Liver (tissue), 9 donors: Measurements from ENCODE around the gene CYP2S1. TPM values are rescaled to one million over a fixed set of nuclear protein-coding genes. Genes with fewer than 3 reads are reported as not detected.
A peak's percentile ranks its signal among the peaks of the same experiment; 100 is the strongest.

Experiments
- DNase-seq: peaks from one replicate; pipeline ENCODE4 v3.0.0-alpha.2; 2017; ENCODE audit warnings: low spot score
- H3K27ac ChIP-seq, 2 donors: one replicate each; pipeline ENCODE4 v1.7.0; 2013; ENCODE audit warnings: inconsistent platforms in 2 of 2, low read length in 2 of 2, control low read depth in 1 of 2, low read depth in 1 of 2, mild to moderate bottlenecking in 1 of 2
- H3K27me3 ChIP-seq, 4 donors: one replicate each; pipeline versions ENCODE4 v1.6.1 to v1.7.0; 2013; ENCODE audit warnings: low read length in 3 of 4, inconsistent platforms in 1 of 4, mild to moderate bottlenecking in 1 of 4, moderate library complexity in 1 of 4; ENCODE audit not compliant: control insufficient read depth in 4 of 4, insufficient read depth in 4 of 4
- H3K36me3 ChIP-seq, 4 donors: one replicate each; pipeline versions ENCODE4 v1.6.1 to v1.7.0; 2013; ENCODE audit warnings: low read length in 3 of 4, mild to moderate bottlenecking in 3 of 4, low read depth in 1 of 4, moderate library complexity in 1 of 4; ENCODE audit not compliant: control insufficient read depth in 4 of 4, insufficient read depth in 3 of 4
- H3K4me1 ChIP-seq, 4 donors: one replicate each; pipeline versions ENCODE4 v1.6.1 to v1.7.0; 2013; ENCODE audit warnings: low read length in 3 of 4, mild to moderate bottlenecking in 3 of 4, moderate library complexity in 1 of 4; ENCODE audit not compliant: control insufficient read depth in 4 of 4, insufficient read depth in 4 of 4
- H3K4me3 ChIP-seq, 3 donors: one replicate each; pipeline versions ENCODE4 v1.6.1 to v1.7.0; 2013; ENCODE audit warnings: low read length in 3 of 3, control low read depth in 1 of 3, low read depth in 1 of 3, mild to moderate bottlenecking in 1 of 3
- H3K9ac ChIP-seq, 2 donors: one replicate each; pipeline ENCODE4 v1.7.0; 2013; ENCODE audit warnings: low read length in 2 of 2, mild to moderate bottlenecking in 2 of 2, moderate library complexity in 2 of 2, control low read depth in 1 of 2, low read depth in 1 of 2
- H3K9me3 ChIP-seq, 4 donors: one replicate each; pipeline versions ENCODE4 v1.6.1 to v1.7.0; 2013; ENCODE audit warnings: low read length in 3 of 4; ENCODE audit not compliant: control insufficient read depth in 4 of 4
- ATF3 ChIP-seq: IDR thresholded peaks from 2 replicates; pipeline ENCODE4 v1.6.1; 2016; ENCODE audit warnings: antibody characterized with exemption
- CTCF ChIP-seq: fragments of 150-350 bp; IDR thresholded peaks from 2 replicates; pipeline ENCODE4 v1.5.1; 2017; ENCODE audit warnings: improper control_type of control experiment, low read depth, low read length; ENCODE audit not compliant: missing input control
- EGR1 ChIP-seq, 2 donors: IDR thresholded peaks; 2 replicates each; pipeline ENCODE4 v1.6.1; 2016 to 2018; ENCODE audit warnings: antibody characterized with exemption in 2 of 2, low read depth in 2 of 2
- FOXA1 ChIP-seq: IDR thresholded peaks from 2 replicates; pipeline ENCODE4 v1.6.1; 2016; ENCODE audit warnings: antibody characterized with exemption
- FOXA2 ChIP-seq: IDR thresholded peaks from 2 replicates; pipeline ENCODE4 v1.6.1; 2016; ENCODE audit warnings: antibody characterized with exemption
- GABPA ChIP-seq, 2 donors: IDR thresholded peaks in 1 of 2; conservative IDR thresholded peaks in 1 of 2; 2 replicates each; pipeline ENCODE4 v1.6.1; 2016; ENCODE audit warnings: antibody characterized with exemption in 2 of 2, mild to moderate bottlenecking in 1 of 2, moderate library complexity in 1 of 2
- HNF4A ChIP-seq, 2 donors: conservative IDR thresholded peaks; 2 replicates each; pipeline ENCODE4 v1.6.1; 2016; ENCODE audit warnings: antibody characterized with exemption in 2 of 2, mild to moderate bottlenecking in 2 of 2
- HNF4G ChIP-seq: IDR thresholded peaks from 2 replicates; pipeline ENCODE4 v1.6.1; 2016; ENCODE audit warnings: antibody characterized with exemption
- JUND ChIP-seq, 2 donors: IDR thresholded peaks; 2 replicates each; pipeline ENCODE4 v1.6.1; 2016; ENCODE audit warnings: antibody characterized with exemption in 2 of 2
- MAX ChIP-seq: IDR thresholded peaks from 2 replicates; pipeline ENCODE4 v1.6.1; 2016; ENCODE audit warnings: antibody characterized with exemption
- NR2F2 ChIP-seq: IDR thresholded peaks from 2 replicates; pipeline ENCODE4 v1.6.1; 2016; ENCODE audit warnings: antibody characterized with exemption
- RAD21 ChIP-seq, 2 donors: IDR thresholded peaks; 2 replicates each; pipeline ENCODE4 v1.6.1; 2016; ENCODE audit warnings: antibody characterized with exemption in 2 of 2, mild to moderate bottlenecking in 2 of 2
- REST ChIP-seq: IDR thresholded peaks from 2 replicates; pipeline ENCODE4 v1.6.1; 2016; ENCODE audit warnings: antibody characterized with exemption, mild to moderate bottlenecking
- RXRA ChIP-seq, 2 donors: IDR thresholded peaks; 2 replicates each; pipeline ENCODE4 v1.6.1; 2017 to 2018; ENCODE audit warnings: antibody characterized with exemption in 2 of 2, mild to moderate bottlenecking in 1 of 2
- SP1 ChIP-seq: IDR thresholded peaks from 2 replicates; pipeline ENCODE4 v1.6.1; 2018; ENCODE audit warnings: antibody characterized with exemption, mild to moderate bottlenecking
- TAF1 ChIP-seq: conservative IDR thresholded peaks from 2 replicates; pipeline ENCODE4 v1.6.1; 2016; ENCODE audit warnings: antibody characterized with exemption, mild to moderate bottlenecking
- YY1 ChIP-seq: IDR thresholded peaks from 2 replicates; pipeline ENCODE4 v1.6.1; 2016; ENCODE audit warnings: antibody characterized with exemption, mild to moderate bottlenecking
- ZBTB33 ChIP-seq: IDR thresholded peaks from 2 replicates; pipeline ENCODE4 v1.6.1; 2016; ENCODE audit warnings: antibody characterized with exemption
- WGBS: extraction: QIAGEN DNeasy Blood & Tissue Kit; methylation state at CpG from one replicate; pipeline ENCODE4 v1.1.7; 2013; 5-methylcytosine and 5-hydroxymethylcytosine counted together
- polyA plus RNA-seq, 2 donors: library from polyadenylated mRNA; stranded (reverse) in 1 of 2; unstranded in 1 of 2; fragments of 200-250 nt in 1 of 2; fragments of >200 nt in 1 of 2; fragmentation: Nextera tagmentation in 1 of 2; extraction: Ambion mirVana in 1 of 2; gene quantifications; one replicate each; pipeline versions ENCODE4 v1.2.1 to v1.2.3, GENCODE V29; 2013 to 2015
- total RNA-seq, 2 donors: library from RNA; depleted of rRNA; stranded (reverse); fragments of >200 nt; gene quantifications; one replicate each; pipeline ENCODE4 v1.2.3, GENCODE V29; 2014
- donor health status: healthy.
- donor health status: healthy.
- donor health status: healthy.
- donor health status: healthy.
- donor health status: healthy.

The CYP2S1 gene
- total and polyA plus RNA-seq, 4 donors: 0.35 to 1.9 (median 1.5) TPM

- H3K4me3 ChIP-seq: no peak overlapping the region
- H3K27me3 ChIP-seq: peaks cover 0 to 2% (median 0%) of the 10 kb centered on the region in 4 donors
- WGBS: 71% methylated on average over 7 of the region's 7 CpGs
- no peak for DNase-seq
- peaks cover 0 to 2% (median 0%) of the 10 kb centered on the region in 4 donors for H3K4me1 ChIP-seq
- no peaks in the 10 kb centered on the region for H3K36me3 ChIP-seq
- H3K9ac ChIP-seq: no peak overlapping the region
- H3K9me3 ChIP-seq: no peaks in the 10 kb centered on the region
- peak overlapping the region; percentile 37 to 55 for H3K27ac ChIP-seq
- no peak for TF ChIP-seq GABPA (IDR thresholded peaks at IDR 0.05 in 1 of 2, conservative IDR thresholded peaks at IDR 0.05 in 1 of 2)
- no peak for TF ChIP-seq ZBTB33
- no peak for TF ChIP-seq RXRA (IDR thresholded peaks at IDR 0.05)
- TF ChIP-seq NR2F2: no peak
- no peak for TF ChIP-seq RAD21 (IDR thresholded peaks at IDR 0.05)
- TF ChIP-seq YY1: no peak
- no peak for TF ChIP-seq SP1
- no peak for TF ChIP-seq JUND (IDR thresholded peaks at IDR 0.05)
- TF ChIP-seq EGR1 (IDR thresholded peaks at IDR 0.05; ENCODE audit: low read depth in 2 of 2): no peak
- no peak for TF ChIP-seq FOXA2
- no peak for TF ChIP-seq TAF1
- TF ChIP-seq MAX: no peak
- TF ChIP-seq CTCF: no peak
- TF ChIP-seq FOXA1: no peak
- TF ChIP-seq HNF4G: no peak
- no peak for TF ChIP-seq REST
- no peak for TF ChIP-seq ATF3
- no peak for TF ChIP-seq HNF4A (conservative IDR thresholded peaks at IDR 0.05)
These were observed 25.2 kb downstream of the CYP2S1 start for GRCh38 chr19:41218249-41218614.
